Caco-2 (cell line): Measurements from ENCODE around the gene USP34. TPM values are rescaled to one million over a fixed set of nuclear protein-coding genes. Genes with fewer than 3 reads are reported as not detected.
"Not testable (repeated sequence)": the region's sequence is repeated elsewhere in the genome, so short reads cannot be mapped to it uniquely, and the experiment has no call there.

ENCODE experiments used
- BruUV-seq: library from RNA; stranded (reverse); fragments of 400-500 nt; replicated peaks from 2 replicates; lab custom pipeline; 2021; lab: Mats Ljungman, UMichigan
- CTCF ChIA-PET: fragments of 300-600 bp; sonication (Branson Sonifier 250); formaldehyde crosslinking; loops from one replicate; lab custom pipeline; 2022; ENCODE audit warnings: antibody characterized with exemption; lab: Charles Lee
- POLR2A ChIA-PET: fragments of 300-600 bp; sonication (Branson Sonifier 250); formaldehyde crosslinking; loops from one replicate; lab custom pipeline; 2022; ENCODE audit warnings: antibody characterized with exemption; lab: Charles Lee
- DNase-seq, 2 experiments: peaks; one replicate each; pipeline versions ENCODE4 v3.0.0 to v3.0.0-alpha.2; 2020 to 2022
- H3K27me3 ChIP-seq: replicated peaks from 2 replicates; pipeline ENCODE4 v1.6.0; 2011; ENCODE audit warnings: low read length; ENCODE audit not compliant: control insufficient read depth, insufficient read depth
- H3K36me3 ChIP-seq: 2 replicates; pipeline ENCODE4 v1.5.1; 2011; ENCODE audit warnings: low read length; ENCODE audit not compliant: control insufficient read depth, insufficient read depth
- H3K4me1 ChIP-seq: fragments of 250-450 bp; sonication (Bioruptor Pico); 2 replicates; pipeline ENCODE4 v1.5.1; 2020; ENCODE audit warnings: mild to moderate bottlenecking
- H3K4me3 ChIP-seq: 2 replicates; pipeline ENCODE4 v1.5.1; 2011; ENCODE audit warnings: low read depth, mild to moderate bottlenecking, control low read depth, low read length
- H3K9me3 ChIP-seq: fragments of 250-450 bp; sonication (Bioruptor Pico); 2 replicates; pipeline ENCODE4 v1.5.1; 2020; ENCODE audit warnings: mild to moderate bottlenecking, moderate library complexity
- H3K27ac Mint-ChIP-seq: one replicate; pipeline ENCODE4 v1.8.0; 2022; ENCODE audit warnings: mixed read lengths; ENCODE audit not compliant: unreplicated experiment
- H3K27me3 Mint-ChIP-seq: one replicate; pipeline ENCODE4 v1.8.0; 2022; ENCODE audit warnings: mixed read lengths; ENCODE audit not compliant: insufficient read depth, unreplicated experiment
- H3K36me3 Mint-ChIP-seq: one replicate; pipeline ENCODE4 v1.8.0; 2022; ENCODE audit warnings: mild to moderate bottlenecking, mixed read lengths; ENCODE audit not compliant: insufficient read depth, unreplicated experiment
- H3K4me1 Mint-ChIP-seq: one replicate; pipeline ENCODE4 v1.8.0; 2022; ENCODE audit warnings: low read depth, mixed read lengths; ENCODE audit not compliant: unreplicated experiment
- H3K4me3 Mint-ChIP-seq: one replicate; pipeline ENCODE4 v1.8.0; 2022; ENCODE audit warnings: mild to moderate bottlenecking, moderate library complexity, mixed read lengths; ENCODE audit not compliant: unreplicated experiment
- H3K9me3 Mint-ChIP-seq: one replicate; pipeline ENCODE4 v1.8.0; 2022; ENCODE audit warnings: mixed read lengths; ENCODE audit not compliant: unreplicated experiment
- intact Hi-C: fragments of 100-400 bp; cut with micrococcal nuclease; formaldehyde crosslinking; loops from one replicate; pipeline ENCODE4 v1.10.0; 2022; ENCODE audit not compliant: unreplicated experiment
- total RNA-seq: library from RNA; stranded (reverse); gene quantifications from 2 replicates; pipeline ENCODE4 v1.2.3, GENCODE V29; 2022
- TF ChIP-seq, protein P1 (sequence below), 2 experiments: fragments of 200-600 bp in 1 of 2; IDR thresholded peaks; 1 replicate in 1 of 2; 2 replicates in 1 of 2; pipeline versions ENCODE4 v1.5.1 to v1.8.0; 2011 to 2022; ENCODE audit warnings: antibody characterized with exemption in 1 of 2, control low read depth in 1 of 2, inconsistent platforms in 1 of 2, low read depth in 1 of 2, low read length in 1 of 2, mild to moderate bottlenecking in 1 of 2, moderate library complexity in 1 of 2; ENCODE audit not compliant: insufficient read depth in 1 of 2, severe bottlenecking in 1 of 2, unreplicated experiment in 1 of 2

USP34 gene
- total RNA-seq, 1 experiment from 2014 or later = 100 TPM

GRCh38 chr2:61196671-61197070 lies 274.2 kb downstream of the USP34 start:
- ChIA-PET CTCF (no interaction called here), POLR2A (no interaction called here)
- Histone ChIP-seq H3K9me3 (no peaks in the 10 kb centered on the region), H3K4me3 (no peak overlapping the region), H3K4me1 (no peaks in the 10 kb centered on the region), H3K27me3 (no peaks in the 10 kb centered on the region), H3K36me3 (no peaks in the 10 kb centered on the region; the same call in none of the 2 replicates)
- H3K4me1 Mint-ChIP-seq = no peaks in the 10 kb centered on the region
- H3K36me3 Mint-ChIP-seq = peaks cover 44% of the 10 kb centered on the region
- DNase-seq = no peak
- no peak overlapping the region for H3K27ac Mint-ChIP-seq
- intact Hi-C loops = no loop called here
- no peaks in the 10 kb centered on the region for H3K27me3 Mint-ChIP-seq
- TF ChIP-seq, protein P1, sequence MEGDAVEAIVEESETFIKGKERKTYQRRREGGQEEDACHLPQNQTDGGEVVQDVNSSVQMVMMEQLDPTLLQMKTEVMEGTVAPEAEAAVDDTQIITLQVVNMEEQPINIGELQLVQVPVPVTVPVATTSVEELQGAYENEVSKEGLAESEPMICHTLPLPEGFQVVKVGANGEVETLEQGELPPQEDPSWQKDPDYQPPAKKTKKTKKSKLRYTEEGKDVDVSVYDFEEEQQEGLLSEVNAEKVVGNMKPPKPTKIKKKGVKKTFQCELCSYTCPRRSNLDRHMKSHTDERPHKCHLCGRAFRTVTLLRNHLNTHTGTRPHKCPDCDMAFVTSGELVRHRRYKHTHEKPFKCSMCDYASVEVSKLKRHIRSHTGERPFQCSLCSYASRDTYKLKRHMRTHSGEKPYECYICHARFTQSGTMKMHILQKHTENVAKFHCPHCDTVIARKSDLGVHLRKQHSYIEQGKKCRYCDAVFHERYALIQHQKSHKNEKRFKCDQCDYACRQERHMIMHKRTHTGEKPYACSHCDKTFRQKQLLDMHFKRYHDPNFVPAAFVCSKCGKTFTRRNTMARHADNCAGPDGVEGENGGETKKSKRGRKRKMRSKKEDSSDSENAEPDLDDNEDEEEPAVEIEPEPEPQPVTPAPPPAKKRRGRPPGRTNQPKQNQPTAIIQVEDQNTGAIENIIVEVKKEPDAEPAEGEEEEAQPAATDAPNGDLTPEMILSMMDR (IDR thresholded peaks at IDR 0.05; ENCODE audit: insufficient read depth in 1 of 2, low read depth in 1 of 2, low read length in 1 of 2, severe bottlenecking in 1 of 2, unreplicated experiment in 1 of 2) = no peak
- no peak overlapping the region for H3K4me3 Mint-ChIP-seq
- no TSS peak for BruUV-seq
- H3K9me3 Mint-ChIP-seq = no peaks in the 10 kb centered on the region

DNA sequence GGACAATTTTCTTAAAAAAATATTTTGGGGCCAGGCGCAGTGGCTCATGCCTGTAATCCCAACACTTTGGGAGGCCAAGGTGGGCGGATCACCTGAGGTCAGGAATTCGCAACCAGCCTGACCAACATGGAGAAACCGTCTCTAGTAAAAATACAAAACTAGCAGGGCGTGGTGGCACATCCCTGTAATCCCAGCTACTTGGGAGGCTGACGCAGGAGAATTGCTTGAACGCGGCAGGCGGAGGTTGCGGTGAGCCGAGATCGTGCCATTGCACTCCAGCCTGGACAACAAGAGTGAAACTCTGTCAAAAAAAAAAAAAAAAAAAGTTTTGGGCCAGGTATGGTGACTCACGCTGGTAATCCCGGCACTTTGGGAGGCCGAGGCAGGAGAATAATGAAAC lies 276.2 kb downstream of the USP34 start:
- H3K9me3 Mint-ChIP-seq, H3K36me3 ChIP-seq, BruUV-seq, H3K27me3 Mint-ChIP-seq, H3K4me1 ChIP-seq, intact Hi-C loops, H3K4me3 ChIP-seq, H3K27me3 ChIP-seq, CTCF ChIA-PET, POLR2A ChIA-PET, H3K4me3 Mint-ChIP-seq, H3K9me3 ChIP-seq, H3K4me1 Mint-ChIP-seq, DNase-seq, H3K27ac Mint-ChIP-seq: not testable (repeated sequence)
- H3K36me3 Mint-ChIP-seq = peaks cover 55% of the 10 kb centered on the region

GRCh38 chr2:61193670-61194561 lies 277.0 kb downstream of the USP34 start:
- H3K9me3 Mint-ChIP-seq = no peaks in the 10 kb centered on the region
- no peak overlapping the region for H3K27ac Mint-ChIP-seq
- intact Hi-C loops = no loop called here
- H3K9me3 ChIP-seq = no peaks in the 10 kb centered on the region
- TF ChIP-seq, protein P1 (IDR thresholded peaks at IDR 0.05; ENCODE audit: insufficient read depth in 1 of 2, low read depth in 1 of 2, low read length in 1 of 2, severe bottlenecking in 1 of 2, unreplicated experiment in 1 of 2) = no peak
- H3K4me1 ChIP-seq = no peaks in the 10 kb centered on the region
- H3K4me1 Mint-ChIP-seq = no peaks in the 10 kb centered on the region
- no peak overlapping the region for H3K4me3 ChIP-seq
- H3K36me3 ChIP-seq = no peaks in the 10 kb centered on the region; the same call in 1 of the 2 replicates
- H3K27me3 Mint-ChIP-seq = no peaks in the 10 kb centered on the region
- POLR2A ChIA-PET = interaction anchor here (0.6 kb wide), 1 partner anchor 17 kb away, joined by 3 read pairs; no protein-coding TSS in a partner anchor
- CTCF ChIA-PET = no interaction called here
- H3K36me3 Mint-ChIP-seq = peaks cover 62% of the 10 kb centered on the region
- DNase-seq = no peak
- no peak overlapping the region for H3K4me3 Mint-ChIP-seq
- no peaks in the 10 kb centered on the region for H3K27me3 ChIP-seq
- BruUV-seq = no TSS peak
